OCI-LY7 (cell line): Measurements from ENCODE around the gene COX17. TPM values are rescaled to one million over a fixed set of nuclear protein-coding genes. Genes with fewer than 3 reads are reported as not detected.

Experiments
- BruUV-seq: library from RNA; stranded (reverse); fragments of 400-500 nt; replicated peaks from 2 replicates; lab custom pipeline; 2021; lab: Mats Ljungman, UMichigan
- CTCF ChIA-PET: fragments of 300-600 bp; sonication (Branson Sonifier 250); formaldehyde crosslinking; loops from one replicate; lab custom pipeline; 2022; ENCODE audit warnings: antibody characterized with exemption; ENCODE audit not compliant: unreplicated experiment; lab: Charles Lee
- POLR2A ChIA-PET: fragments of 300-600 bp; sonication (Branson Sonifier 250); formaldehyde crosslinking; loops from one replicate; lab custom pipeline; 2022; ENCODE audit warnings: antibody characterized with exemption; lab: Charles Lee
- DNase-seq: peaks from one replicate; pipeline ENCODE4 v3.0.0-alpha.2; 2015; ENCODE audit warnings: low spot score
- H2AFZ ChIP-seq: fragments of 200-600 bp; sonication (generic), shearing (Covaris generic); 2 replicates; pipeline ENCODE4 v1.6.1; 2014; ENCODE audit warnings: mild to moderate bottlenecking, antibody characterized with exemption, low read length, moderate library complexity
- H3K27ac ChIP-seq: fragments of 200-600 bp; sonication (generic); 2 replicates; pipeline ENCODE4 v1.5.1; 2014; ENCODE audit warnings: mixed run types, low read depth, mild to moderate bottlenecking, moderate library complexity, low read length, inconsistent platforms; ENCODE audit not compliant: poor library complexity, severe bottlenecking
- H3K36me3 ChIP-seq: fragments of 200-600 bp; sonication (generic); 2 replicates; pipeline ENCODE4 v1.6.1; 2014; ENCODE audit warnings: mild to moderate bottlenecking, antibody characterized with exemption, low read length, moderate library complexity, mixed read lengths; ENCODE audit not compliant: insufficient read depth
- H3K4me1 ChIP-seq: fragments of 200-600 bp; sonication (generic); 2 replicates; pipeline ENCODE4 v1.5.1; 2014; ENCODE audit warnings: mild to moderate bottlenecking, low read length; ENCODE audit not compliant: insufficient read depth, poor library complexity, severe bottlenecking
- H3K4me2 ChIP-seq: fragments of 200-600 bp; sonication (generic); 2 replicates; pipeline ENCODE4 v1.6.1; 2014; ENCODE audit warnings: mild to moderate bottlenecking, low read length
- H3K4me3 ChIP-seq: fragments of 200-600 bp; sonication (generic); 2 replicates; pipeline ENCODE4 v1.5.1; 2014; ENCODE audit warnings: mild to moderate bottlenecking, low read depth, low read length; ENCODE audit not compliant: poor library complexity, severe bottlenecking
- H3K79me2 ChIP-seq: fragments of 200-600 bp; sonication (generic); 2 replicates; pipeline ENCODE4 v1.6.1; 2016; ENCODE audit warnings: low read depth, mild to moderate bottlenecking, low read length, moderate library complexity, mixed read lengths; ENCODE audit not compliant: insufficient read depth
- H3K9me2 ChIP-seq: fragments of 200-600 bp; sonication (generic); 2 replicates; pipeline ENCODE4 v1.6.1; 2016; ENCODE audit warnings: mild to moderate bottlenecking, low read length, mixed read lengths; ENCODE audit not compliant: insufficient read depth
- H3K9me3 ChIP-seq: fragments of 200-600 bp; sonication (generic); 2 replicates; pipeline ENCODE4 v1.6.1; 2014; ENCODE audit warnings: mild to moderate bottlenecking, mixed run types, low read length, mixed read lengths
- H4K20me1 ChIP-seq: fragments of 200-600 bp; sonication (generic); 2 replicates; pipeline ENCODE4 v1.6.1; 2014; ENCODE audit warnings: mild to moderate bottlenecking, antibody characterized with exemption, low read length, moderate library complexity, mixed read lengths; ENCODE audit not compliant: insufficient read depth
- EZH2phosphoT487 ChIP-seq: fragments of 200-600 bp; sonication (generic); IDR thresholded peaks from 2 replicates; pipeline ENCODE4 v1.6.1; 2018; ENCODE audit warnings: low read depth, borderline replicate concordance, mild to moderate bottlenecking, mixed run types, antibody characterized with exemption, low read length, moderate library complexity, mixed read lengths
- intact Hi-C: fragments of 100-400 bp; cut with micrococcal nuclease; formaldehyde crosslinking; loops from one replicate; pipeline ENCODE4 v1.10.0; 2022; ENCODE audit not compliant: unreplicated experiment
- total RNA-seq, 2 experiments: library from RNA; depleted of rRNA in 1 of 2; stranded (reverse); fragments of >200 nt in 1 of 2; shearing (Covaris generic) in 1 of 2; gene quantifications; 2 replicates each; pipeline ENCODE4 v1.2.3, GENCODE V29; 2014 to 2022
- TF ChIP-seq, protein P1 (sequence below): fragments of 200-600 bp; sonication (generic); conservative IDR thresholded peaks from 2 replicates; pipeline ENCODE4 v1.5.1; 2014; ENCODE audit warnings: mild to moderate bottlenecking, antibody characterized with exemption, low read length, moderate library complexity, mixed read lengths

The COX17 gene
- total RNA-seq, 2 experiments from 2014 or later: 77.3 to 80.0 TPM

DNA sequence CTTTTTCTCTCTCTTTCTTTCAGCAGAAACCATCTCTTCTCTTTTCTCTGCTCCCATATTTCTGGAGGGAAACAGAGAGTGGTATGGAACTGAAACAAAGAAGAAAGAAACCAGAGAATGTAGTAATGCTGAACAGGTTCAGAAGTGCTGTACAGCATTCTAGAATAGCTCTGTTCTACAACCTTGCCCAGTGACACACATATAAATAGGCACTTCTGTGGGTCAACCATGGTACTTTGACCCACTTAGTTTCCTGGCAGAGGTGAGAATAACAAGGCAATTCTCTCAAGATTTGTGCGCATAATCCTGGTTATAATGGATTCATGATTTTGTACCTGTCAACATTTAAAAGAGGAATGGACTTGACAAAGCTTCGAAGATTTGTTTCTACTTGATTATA lies 37.9 kb upstream of the COX17 start:
- no peak for DNase-seq
- H3K4me2 ChIP-seq: no peak overlapping the region
- intact Hi-C loops: no loop called here
- ChIA-PET POLR2A (interaction anchor here (0.5 kb wide), 1 partner anchor 32 kb away, joined by 3 read pairs; no protein-coding TSS in a partner anchor), CTCF (no interaction called here)
- no peaks in the 10 kb centered on the region for H3K36me3 ChIP-seq
- no TSS peak for BruUV-seq
- H3K27ac ChIP-seq: no peak overlapping the region
- no peaks in the 10 kb centered on the region for H3K4me1 ChIP-seq
- H4K20me1 ChIP-seq: no peaks in the 10 kb centered on the region
- TF ChIP-seq, protein P1, sequence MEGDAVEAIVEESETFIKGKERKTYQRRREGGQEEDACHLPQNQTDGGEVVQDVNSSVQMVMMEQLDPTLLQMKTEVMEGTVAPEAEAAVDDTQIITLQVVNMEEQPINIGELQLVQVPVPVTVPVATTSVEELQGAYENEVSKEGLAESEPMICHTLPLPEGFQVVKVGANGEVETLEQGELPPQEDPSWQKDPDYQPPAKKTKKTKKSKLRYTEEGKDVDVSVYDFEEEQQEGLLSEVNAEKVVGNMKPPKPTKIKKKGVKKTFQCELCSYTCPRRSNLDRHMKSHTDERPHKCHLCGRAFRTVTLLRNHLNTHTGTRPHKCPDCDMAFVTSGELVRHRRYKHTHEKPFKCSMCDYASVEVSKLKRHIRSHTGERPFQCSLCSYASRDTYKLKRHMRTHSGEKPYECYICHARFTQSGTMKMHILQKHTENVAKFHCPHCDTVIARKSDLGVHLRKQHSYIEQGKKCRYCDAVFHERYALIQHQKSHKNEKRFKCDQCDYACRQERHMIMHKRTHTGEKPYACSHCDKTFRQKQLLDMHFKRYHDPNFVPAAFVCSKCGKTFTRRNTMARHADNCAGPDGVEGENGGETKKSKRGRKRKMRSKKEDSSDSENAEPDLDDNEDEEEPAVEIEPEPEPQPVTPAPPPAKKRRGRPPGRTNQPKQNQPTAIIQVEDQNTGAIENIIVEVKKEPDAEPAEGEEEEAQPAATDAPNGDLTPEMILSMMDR: no peak
- no peak for TF ChIP-seq EZH2phosphoT487
- H3K9me3 ChIP-seq: no peaks in the 10 kb centered on the region
- H2AFZ ChIP-seq: no peak overlapping the region
- H3K79me2 ChIP-seq: no peaks in the 10 kb centered on the region
- H3K9me2 ChIP-seq: no peaks in the 10 kb centered on the region
- H3K4me3 ChIP-seq: no peak overlapping the region

DNA sequence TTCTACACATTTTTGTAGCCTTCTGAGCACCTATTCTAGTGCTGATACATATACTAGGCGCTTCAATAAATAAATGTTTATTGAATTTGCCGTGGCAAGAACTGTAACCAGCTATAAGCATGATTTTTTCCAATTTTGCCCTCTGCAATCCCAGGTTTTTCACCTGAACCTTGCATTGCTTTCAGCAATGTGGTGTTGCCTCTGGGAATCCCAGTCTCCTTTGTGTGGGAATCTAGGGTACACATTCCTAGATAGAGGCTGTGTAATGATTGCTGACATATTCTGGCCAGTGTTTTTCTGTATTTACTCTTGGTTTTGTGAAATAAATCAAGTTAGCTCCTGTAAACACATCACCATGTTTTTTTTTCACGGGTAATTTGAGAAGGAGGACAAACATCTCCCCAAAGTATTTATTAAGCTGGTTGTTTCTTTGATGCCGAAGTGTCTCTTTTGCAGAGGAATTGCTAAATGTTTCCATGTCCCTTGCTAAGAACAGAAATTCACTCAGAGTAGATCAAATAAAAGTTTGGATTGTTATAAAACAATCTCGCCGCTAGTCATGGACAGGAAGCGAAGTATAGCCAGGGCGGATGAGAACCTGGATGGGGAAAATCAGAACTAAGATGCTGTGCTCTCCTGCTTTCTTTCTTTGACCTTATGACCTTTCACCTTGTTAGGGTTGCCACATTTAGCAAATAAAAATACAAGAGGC lies 26.8 kb upstream of the COX17 start:
- Histone ChIP-seq H3K27ac (no peak overlapping the region), H3K36me3 (no peaks in the 10 kb centered on the region), H3K79me2 (no peaks in the 10 kb centered on the region), H3K9me2 (no peaks in the 10 kb centered on the region), H2AFZ (no peak overlapping the region), H3K4me1 (no peaks in the 10 kb centered on the region), H3K9me3 (no peaks in the 10 kb centered on the region), H4K20me1 (no peaks in the 10 kb centered on the region), H3K4me3 (no peak overlapping the region), H3K4me2 (no peak overlapping the region)
- TF ChIP-seq, protein P1: no peak
- TF ChIP-seq EZH2phosphoT487: no peak
- intact Hi-C loops: no loop called here
- POLR2A ChIA-PET: interaction anchor here (0.9 to 1.2 kb wide), 2 partner anchors 28 to 55 kb away, joined by 3 to 5 read pairs; partner anchors contain the start of gene COX17
- DNase-seq: no peak
- CTCF ChIA-PET: no interaction called here
- no TSS peak for BruUV-seq
